Measurements from ENCODE around the gene PIGU. TPM values are rescaled to one million over a fixed set of nuclear protein-coding genes. Genes with fewer than 3 reads are reported as not detected.

The PIGU gene
- total and polyA plus RNA-seq, 2 of the 13 experiments (the other 11 are each of a cell fraction or from before 2014, with no cell fraction given), result 45.5 to 231 TPM

DNA sequence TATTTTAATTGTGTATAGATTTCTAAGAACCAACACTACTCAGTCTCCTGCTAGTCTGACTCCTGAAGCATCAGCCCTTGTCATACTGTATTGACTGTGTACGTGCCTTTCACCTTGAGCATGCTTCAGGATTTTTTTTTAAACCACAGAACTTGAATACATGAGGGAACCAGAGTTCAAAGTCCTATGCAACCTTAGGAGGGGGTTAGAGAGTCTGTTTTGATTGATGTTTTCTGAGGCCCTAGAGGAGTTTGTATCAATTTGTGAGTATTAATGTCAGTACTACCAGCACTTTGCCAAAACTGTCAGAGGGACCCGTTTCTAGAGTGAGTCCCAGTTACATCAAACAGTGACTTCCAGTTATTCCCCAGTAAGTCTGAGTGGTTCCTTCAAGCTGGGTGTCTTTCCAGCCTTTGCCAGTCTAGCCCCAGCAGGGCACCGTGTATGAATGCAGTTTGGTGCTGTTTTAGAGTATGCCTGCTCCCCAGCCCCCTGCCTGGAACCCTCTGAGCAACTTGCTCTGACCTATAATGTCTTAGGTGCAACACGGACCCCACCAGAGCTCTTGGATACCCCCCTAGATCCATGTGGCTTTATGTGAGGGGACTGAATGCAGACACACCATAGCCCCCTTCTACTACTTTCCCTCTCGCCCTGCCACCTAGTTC, 35.8 kb upstream of the PIGU start (continued):
- TF ChIP-seq PTBP1 (IDR thresholded peaks at IDR 0.05; ENCODE audit: low read depth, low read length, poor library complexity, severe bottlenecking) (no peak), AKAP8 (CRISPR knock-in tag; IDR thresholded peaks at IDR 0.05) (no peak), ERF (CRISPR knock-in tag; IDR thresholded peaks at IDR 0.05) (no peak), ZNF83 (CRISPR knock-in tag; IDR thresholded peaks at IDR 0.05; ENCODE audit: borderline replicate concordance) (0 out of 2 replicates have a peak, but pooled peaks have one; percentile 26), IRF2 (CRISPR knock-in tag; IDR thresholded peaks at IDR 0.05) (peak; percentile 38; the same call in 1 of the 2 replicates), HDAC2 (CRISPR knock-in tag; IDR thresholded peaks at IDR 0.05) (peak; percentile 80), SMYD3 (CRISPR knock-in tag; IDR thresholded peaks at IDR 0.05) (no peak; the same call in 1 of the 2 replicates), ZNF446 (CRISPR knock-in tag; IDR thresholded peaks at IDR 0.05) (no peak), MYC (CRISPR knock-in tag; IDR thresholded peaks at IDR 0.05; ENCODE audit: borderline replicate concordance) (no peak), ATM (IDR thresholded peaks at IDR 0.05; ENCODE audit: borderline replicate concordance) (no peak), ZNF331 (CRISPR knock-in tag; IDR thresholded peaks at IDR 0.05) (peak; percentile 55; the same call in 1 of the 2 replicates), ZSCAN30 (CRISPR knock-in tag; IDR thresholded peaks at IDR 0.05) (no peak)
- TF ChIP-seq, protein P1, sequence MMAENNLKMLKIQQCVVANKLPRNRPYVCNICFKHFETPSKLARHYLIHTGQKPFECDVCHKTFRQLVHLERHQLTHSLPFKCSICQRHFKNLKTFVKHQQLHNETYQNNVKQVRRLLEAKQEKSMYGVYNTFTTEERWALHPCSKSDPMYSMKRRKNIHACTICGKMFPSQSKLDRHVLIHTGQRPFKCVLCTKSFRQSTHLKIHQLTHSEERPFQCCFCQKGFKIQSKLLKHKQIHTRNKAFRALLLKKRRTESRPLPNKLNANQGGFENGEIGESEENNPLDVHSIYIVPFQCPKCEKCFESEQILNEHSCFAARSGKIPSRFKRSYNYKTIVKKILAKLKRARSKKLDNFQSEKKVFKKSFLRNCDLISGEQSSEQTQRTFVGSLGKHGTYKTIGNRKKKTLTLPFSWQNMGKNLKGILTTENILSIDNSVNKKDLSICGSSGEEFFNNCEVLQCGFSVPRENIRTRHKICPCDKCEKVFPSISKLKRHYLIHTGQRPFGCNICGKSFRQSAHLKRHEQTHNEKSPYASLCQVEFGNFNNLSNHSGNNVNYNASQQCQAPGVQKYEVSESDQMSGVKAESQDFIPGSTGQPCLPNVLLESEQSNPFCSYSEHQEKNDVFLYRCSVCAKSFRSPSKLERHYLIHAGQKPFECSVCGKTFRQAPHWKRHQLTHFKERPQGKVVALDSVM (CRISPR knock-in tag; IDR thresholded peaks at IDR 0.05), result no peak
- TF ChIP-seq, protein P2, sequence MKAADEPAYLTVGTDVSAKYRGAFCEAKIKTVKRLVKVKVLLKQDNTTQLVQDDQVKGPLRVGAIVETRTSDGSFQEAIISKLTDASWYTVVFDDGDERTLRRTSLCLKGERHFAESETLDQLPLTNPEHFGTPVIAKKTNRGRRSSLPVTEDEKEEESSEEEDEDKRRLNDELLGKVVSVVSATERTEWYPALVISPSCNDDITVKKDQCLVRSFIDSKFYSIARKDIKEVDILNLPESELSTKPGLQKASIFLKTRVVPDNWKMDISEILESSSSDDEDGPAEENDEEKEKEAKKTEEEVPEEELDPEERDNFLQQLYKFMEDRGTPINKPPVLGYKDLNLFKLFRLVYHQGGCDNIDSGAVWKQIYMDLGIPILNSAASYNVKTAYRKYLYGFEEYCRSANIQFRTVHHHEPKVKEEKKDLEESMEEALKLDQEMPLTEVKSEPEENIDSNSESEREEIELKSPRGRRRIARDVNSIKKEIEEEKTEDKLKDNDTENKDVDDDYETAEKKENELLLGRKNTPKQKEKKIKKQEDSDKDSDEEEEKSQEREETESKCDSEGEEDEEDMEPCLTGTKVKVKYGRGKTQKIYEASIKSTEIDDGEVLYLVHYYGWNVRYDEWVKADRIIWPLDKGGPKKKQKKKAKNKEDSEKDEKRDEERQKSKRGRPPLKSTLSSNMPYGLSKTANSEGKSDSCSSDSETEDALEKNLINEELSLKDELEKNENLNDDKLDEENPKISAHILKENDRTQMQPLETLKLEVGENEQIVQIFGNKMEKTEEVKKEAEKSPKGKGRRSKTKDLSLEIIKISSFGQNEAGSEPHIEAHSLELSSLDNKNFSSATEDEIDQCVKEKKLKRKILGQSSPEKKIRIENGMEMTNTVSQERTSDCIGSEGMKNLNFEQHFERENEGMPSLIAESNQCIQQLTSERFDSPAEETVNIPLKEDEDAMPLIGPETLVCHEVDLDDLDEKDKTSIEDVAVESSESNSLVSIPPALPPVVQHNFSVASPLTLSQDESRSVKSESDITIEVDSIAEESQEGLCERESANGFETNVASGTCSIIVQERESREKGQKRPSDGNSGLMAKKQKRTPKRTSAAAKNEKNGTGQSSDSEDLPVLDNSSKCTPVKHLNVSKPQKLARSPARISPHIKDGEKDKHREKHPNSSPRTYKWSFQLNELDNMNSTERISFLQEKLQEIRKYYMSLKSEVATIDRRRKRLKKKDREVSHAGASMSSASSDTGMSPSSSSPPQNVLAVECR (CRISPR knock-in tag; IDR thresholded peaks at IDR 0.05; ENCODE audit: borderline replicate concordance), result peak; percentile 14; the same call in 1 of the 2 replicates
- TF ChIP-seq, protein P3, sequence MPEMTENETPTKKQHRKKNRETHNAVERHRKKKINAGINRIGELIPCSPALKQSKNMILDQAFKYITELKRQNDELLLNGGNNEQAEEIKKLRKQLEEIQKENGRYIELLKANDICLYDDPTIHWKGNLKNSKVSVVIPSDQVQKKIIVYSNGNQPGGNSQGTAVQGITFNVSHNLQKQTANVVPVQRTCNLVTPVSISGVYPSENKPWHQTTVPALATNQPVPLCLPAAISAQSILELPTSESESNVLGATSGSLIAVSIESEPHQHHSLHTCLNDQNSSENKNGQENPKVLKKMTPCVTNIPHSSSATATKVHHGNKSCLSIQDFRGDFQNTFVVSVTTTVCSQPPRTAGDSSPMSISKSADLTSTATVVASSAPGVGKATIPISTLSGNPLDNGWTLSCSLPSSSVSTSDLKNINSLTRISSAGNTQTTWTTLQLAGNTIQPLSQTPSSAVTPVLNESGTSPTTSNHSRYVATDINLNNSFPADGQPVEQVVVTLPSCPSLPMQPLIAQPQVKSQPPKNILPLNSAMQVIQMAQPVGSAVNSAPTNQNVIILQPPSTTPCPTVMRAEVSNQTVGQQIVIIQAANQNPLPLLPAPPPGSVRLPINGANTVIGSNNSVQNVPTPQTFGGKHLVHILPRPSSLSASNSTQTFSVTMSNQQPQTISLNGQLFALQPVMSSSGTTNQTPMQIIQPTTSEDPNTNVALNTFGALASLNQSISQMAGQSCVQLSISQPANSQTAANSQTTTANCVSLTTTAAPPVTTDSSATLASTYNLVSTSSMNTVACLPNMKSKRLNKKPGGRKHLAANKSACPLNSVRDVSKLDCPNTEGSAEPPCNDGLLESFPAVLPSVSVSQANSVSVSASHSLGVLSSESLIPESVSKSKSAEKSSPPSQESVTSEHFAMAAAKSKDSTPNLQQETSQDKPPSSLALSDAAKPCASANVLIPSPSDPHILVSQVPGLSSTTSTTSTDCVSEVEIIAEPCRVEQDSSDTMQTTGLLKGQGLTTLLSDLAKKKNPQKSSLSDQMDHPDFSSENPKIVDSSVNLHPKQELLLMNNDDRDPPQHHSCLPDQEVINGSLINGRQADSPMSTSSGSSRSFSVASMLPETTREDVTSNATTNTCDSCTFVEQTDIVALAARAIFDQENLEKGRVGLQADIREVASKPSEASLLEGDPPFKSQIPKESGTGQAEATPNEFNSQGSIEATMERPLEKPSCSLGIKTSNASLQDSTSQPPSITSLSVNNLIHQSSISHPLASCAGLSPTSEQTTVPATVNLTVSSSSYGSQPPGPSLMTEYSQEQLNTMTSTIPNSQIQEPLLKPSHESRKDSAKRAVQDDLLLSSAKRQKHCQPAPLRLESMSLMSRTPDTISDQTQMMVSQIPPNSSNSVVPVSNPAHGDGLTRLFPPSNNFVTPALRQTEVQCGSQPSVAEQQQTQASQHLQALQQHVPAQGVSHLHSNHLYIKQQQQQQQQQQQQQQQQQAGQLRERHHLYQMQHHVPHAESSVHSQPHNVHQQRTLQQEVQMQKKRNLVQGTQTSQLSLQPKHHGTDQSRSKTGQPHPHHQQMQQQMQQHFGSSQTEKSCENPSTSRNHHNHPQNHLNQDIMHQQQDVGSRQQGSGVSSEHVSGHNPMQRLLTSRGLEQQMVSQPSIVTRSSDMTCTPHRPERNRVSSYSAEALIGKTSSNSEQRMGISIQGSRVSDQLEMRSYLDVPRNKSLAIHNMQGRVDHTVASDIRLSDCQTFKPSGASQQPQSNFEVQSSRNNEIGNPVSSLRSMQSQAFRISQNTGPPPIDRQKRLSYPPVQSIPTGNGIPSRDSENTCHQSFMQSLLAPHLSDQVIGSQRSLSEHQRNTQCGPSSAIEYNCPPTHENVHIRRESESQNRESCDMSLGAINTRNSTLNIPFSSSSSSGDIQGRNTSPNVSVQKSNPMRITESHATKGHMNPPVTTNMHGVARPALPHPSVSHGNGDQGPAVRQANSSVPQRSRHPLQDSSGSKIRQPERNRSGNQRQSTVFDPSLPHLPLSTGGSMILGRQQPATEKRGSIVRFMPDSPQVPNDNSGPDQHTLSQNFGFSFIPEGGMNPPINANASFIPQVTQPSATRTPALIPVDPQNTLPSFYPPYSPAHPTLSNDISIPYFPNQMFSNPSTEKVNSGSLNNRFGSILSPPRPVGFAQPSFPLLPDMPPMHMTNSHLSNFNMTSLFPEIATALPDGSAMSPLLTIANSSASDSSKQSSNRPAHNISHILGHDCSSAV (CRISPR knock-in tag; IDR thresholded peaks at IDR 0.05; ENCODE audit: borderline replicate concordance), result no peak
